ENCODE measurements around the gene GPR26.
"Not testable (repeated sequence)": the region's sequence is repeated elsewhere in the genome, so short reads cannot be mapped to it uniquely, and the experiment has no call there.

Gene GPR26

DNA sequence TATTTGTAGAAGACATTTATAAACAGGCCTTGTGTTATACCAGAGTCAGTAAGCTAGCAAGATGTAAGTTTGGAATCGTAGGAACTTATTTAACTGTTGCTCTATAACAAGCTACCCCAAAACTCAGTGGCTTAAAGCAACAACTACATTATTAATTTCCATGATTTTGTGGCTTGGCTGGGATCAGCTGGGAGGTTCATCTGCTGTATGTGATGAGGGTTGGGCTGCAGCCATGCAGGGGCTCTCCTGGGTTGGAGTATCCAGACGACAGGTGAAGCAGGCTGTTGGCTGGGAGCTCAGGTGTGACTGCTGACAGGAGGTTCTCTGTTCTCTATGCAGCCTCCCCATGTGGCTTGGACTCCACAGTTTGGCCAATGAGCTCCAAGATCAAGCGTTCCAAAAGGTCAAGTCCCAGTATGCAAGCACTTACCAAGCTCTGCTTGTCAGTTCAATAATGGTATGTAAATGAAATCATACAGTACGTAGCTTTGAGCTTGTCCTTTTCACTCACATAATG is 52.4 kb downstream of the GPR26 start:
- DNase-seq, result no peak

DNA sequence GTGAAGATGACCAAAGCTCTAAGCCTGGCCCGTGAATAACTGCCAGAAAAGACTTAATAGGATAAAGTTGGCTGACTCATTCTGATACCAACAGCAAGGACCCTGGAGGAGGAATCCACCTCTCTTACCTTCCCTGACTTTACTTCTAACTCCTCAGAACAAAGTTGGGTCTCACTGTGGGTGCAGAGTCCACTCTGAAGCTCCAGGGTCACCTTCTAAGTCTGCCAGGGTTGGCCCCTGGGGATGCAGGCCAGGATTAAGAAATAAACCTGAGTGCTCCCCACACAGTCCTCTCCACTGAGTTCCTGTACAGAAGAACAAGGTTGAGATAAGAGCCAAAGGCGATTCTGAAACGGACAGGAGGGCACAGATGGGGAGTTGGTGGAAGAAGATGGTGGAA is 54.4 kb downstream of the GPR26 start:
- DNase-seq, result no peak

DNA sequence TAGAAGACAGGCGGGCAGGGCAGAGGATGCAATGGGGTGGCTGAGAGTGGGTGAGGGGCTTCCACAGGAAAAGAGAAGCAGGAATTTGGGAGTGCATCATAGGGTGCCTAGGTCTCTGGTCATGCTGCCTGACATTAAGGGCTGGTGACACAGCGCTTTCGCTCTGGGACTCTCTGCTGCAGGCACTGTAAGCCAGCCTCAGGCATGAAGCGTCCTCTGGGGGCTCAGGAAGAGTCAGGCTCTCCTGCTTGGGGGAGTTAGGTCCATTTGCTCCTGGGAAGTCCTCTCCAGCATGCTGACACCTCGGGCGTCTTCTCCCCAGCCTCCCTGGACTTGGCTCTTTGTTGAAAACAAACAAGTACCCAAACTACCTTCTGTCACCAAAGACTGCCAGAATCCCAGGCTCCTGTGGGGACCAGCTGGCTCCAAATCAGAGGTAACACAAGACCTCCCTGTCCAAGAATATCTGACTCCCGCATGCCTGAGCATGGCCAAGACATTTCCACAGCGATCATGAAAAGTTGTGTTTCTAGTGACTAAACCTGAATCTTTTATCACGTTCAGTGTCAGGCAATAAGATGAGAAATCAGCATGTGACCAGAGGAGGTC is 55.4 kb downstream of the GPR26 start:
- DNase-seq, result no peak

DNA sequence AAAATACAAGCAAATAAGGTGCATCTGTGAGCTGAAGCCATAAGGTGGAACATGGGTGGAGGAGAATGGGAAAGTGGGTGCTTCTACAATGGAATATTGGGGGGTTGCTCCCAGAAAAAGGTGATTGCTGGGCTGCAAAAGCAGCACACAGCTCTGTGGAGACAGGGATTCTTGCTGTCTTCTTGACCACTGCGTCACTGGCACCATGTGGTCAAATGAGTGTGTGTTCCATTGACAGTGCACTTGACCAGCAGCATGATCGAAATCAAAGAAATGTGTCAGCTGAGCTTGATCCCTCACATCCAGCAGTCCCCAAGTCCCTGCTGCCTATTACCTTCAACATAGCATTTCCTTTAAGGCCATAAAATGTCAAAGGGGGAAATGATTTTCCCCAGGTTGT is 56.2 kb downstream of the GPR26 start:
- DNase-seq, result no peak

DNA sequence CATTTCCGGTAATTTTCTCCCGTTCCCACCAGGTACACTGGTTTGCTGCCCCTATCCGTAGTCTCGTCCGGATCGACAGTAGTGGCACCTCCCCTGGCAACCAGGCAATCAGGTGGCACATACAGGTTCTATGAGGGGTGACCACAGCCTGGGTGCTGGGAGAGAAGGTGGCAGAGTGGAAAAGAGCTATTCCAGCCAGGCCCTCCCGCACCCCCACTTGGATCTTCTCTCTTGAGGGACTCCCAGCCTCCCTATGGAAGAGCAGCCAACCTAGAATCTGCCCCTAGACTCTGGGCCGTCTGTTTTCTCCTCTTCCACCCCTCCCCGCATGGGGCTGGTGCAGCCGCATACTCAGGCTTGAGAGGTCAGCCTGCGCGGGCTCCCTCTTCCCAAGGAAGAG is 58.6 kb downstream of the GPR26 start:
- DNase-seq, result no peak

DNA sequence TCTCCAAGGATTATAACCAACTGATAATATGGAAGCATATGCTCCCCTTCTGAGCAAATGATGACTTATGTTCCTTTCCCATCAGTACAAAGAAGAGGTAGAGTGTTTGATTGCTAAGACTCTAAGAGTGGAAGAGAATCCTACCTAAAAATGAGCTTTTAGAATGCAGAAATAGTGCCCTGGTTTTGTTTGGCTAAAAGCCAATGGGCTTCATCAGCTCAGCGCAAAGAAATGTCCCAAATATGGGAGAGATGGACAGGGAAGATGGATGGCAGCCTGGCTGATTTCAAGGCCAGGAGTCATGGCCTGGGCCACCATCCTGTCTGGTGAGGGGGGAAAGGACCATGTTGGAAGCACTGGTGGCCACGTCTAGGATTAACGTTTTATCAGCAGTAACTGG is 60.2 kb downstream of the GPR26 start:
- DNase-seq, result no peak

DNA sequence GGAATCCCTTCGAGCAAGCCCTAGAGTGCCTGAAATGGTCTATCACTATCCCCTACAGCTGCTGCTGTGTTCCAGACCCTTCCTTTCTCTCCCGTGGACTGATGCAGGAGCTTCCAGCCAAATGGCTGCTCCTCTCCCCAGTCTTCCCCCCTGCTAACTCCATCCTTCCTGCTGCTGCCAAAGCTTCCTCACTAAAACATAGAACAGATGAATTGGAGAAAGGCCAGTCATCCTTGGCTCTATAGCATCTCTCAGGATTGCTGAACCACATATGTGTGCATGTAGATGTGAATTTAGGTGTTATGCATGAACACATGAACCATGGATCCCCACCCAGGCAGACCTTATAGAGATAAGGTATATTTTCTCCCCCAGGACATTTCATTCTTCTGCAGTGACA is 60.7 kb downstream of the GPR26 start:
- no peak for DNase-seq

DNA sequence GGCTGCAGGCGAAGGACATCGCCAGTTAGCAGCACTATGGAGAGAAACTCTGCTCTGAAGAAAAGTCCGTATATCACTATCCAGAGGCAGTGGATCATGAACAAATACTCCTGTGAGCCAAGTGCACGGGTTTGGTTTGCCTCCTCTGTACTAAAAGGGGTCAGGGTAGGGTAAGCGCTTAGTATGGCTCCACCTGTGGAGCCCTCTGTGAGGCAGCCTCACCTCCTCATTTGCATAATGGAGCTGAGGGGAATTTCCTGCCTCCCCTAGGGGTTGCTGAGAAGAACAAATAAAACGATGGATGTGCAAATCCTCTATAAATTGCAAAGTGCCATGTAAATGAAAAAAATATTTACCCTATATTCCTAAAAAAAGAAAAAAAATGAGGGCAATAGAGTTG is 63.4 kb downstream of the GPR26 start:
- DNase-seq, result no peak

DNA sequence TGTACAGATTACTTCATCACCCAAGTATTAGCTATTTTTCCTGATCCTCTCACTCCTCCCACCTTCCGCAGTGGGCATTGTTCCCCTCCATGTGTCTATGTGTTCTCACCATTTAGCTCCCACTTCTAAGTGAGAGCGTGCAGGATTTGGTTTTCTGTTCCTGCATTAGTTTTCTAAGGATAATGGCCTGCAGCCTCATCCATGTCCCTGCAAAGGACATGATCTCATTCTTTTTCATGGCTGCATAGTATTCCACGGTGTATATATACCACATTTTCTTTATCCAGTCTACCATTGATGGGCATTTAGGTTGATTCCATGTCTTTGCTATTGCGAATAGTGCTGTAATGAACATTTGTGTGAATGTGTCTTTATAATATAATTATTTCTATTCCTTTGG is 70.8 kb downstream of the GPR26 start:
- DNase-seq, result not testable (repeated sequence)

DNA sequence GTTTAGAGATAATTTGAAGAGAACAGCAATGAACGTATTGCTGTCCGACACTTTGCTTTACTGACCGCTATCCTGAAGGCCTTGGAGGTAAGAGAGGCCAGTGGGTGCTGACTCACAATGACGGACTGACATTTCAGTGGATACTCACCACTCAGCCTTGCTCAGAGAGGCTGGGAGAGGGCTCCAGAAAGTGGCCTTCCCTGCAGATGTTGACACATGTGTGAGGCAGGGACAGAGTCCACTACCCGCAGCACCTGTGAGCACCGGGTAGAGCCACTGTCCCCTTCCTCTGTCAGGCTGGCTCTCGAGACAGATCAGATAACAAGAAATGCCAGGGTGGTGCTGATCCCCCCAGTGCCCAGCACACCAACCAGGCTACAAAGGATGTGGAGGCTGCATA is 75.0 kb downstream of the GPR26 start:
- no peak for DNase-seq

DNA sequence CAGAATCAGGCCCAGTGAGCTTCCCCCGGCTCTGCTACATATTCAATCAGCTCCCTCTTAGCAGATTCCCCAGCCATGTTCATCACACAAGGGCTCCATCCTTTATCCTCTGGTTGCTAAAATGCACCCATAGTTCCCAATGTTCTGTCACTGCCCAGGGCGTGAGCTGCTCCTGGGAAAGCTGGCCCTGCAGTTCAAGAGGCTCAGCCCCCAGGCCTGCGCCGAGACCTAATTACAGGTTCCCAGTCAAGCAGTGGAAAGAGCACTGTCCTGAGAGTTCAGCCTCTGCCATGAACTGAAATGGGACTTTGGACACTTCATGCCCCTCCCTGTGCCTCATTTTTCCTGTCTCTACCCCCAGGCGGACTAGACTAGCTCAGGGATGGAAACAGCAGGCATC is 75.6 kb downstream of the GPR26 start:
- DNase-seq, result no peak

DNA sequence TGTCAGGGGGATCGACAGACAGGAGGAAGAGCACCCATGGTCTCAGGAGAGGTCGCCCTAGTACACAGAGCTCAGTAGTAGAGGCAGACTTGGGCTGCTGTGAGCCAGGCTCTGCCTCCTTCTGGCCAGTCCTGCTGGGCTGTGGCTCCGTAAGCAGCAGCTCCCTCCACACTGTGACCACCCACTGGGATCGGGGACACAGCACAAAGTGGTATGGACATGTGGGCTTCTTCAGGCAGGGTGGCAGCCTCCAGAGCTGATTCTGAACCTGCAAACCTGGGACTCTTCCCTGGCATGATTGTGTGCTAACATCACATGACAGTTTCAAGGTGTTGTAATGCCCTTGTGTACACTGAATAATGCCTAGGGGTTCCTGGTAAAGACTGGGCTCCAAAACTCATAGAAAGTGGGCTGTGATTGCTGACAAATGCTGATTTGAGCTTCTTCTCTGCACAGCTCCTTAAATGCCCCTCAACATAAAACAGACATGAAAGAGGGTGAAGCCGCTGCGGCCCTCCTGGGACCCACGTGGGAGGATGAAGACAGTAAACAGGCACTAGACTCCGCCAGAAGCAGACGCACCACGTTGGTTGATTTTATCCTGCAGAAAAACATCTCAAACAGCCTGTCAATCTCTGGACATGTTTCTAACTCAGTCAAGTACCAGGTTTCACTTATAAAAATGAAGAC is 76.7 kb downstream of the GPR26 start:
- no peak for DNase-seq

DNA sequence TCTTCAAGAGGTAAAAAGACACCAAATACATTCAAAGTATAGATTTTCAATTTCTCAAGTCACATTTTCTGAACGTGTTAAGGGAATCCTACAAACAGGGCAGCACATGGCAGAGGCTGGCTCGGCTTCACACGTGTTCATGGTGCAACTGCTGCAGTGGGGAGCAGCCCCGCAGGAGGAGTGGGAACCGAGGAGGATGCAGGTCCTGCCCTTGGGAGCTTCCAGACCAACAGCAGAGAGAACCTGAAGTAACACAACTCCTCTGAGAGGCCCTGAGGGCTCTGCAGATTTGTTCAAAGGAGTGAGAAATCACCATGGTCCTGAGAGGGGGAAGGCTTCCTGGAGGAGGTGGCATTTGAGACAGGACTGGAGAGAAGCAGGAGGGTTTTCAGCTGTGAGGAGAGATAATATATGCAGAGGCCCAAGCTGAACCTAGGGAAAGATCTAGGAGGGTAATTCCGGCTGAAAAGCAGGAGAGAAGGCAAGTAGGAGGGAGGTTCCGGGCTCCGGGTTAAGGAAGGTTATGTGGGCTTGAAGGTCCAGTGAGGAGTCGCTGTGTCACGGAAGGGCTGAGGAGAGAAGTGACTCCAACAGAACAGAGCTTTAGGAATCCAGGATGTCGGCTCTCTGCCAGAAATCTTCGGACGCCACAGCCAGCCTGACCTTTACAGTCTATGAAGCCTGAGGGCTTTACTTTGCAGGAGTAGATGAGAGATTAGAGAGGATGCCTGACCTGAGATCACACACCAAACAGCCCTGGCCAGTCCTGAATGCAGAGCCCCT is 77.5 kb downstream of the GPR26 start:
- no peak for DNase-seq

DNA sequence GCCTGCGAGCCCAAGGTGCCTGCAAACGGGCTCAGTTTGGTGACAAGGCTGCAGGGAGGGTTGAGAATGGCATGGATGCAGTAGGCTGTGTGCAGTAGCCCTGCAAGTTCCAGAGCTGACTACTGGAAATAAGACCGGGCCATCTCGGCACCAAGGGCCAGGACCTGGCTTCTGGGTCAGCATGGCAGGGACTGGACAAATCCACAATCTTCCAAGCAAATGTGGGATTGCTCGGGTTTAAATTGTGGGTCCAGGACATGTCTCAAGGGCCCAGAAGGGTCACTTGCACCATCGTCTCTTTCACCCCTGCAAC is 78.0 kb downstream of the GPR26 start:
- DNase-seq, result no peak

Measured in NK-92 treated with Interleukin-12 subunit alpha and Interleukin-12 subunit beta, amount 100 ng/mL, for 24 hours (cell line).